Stimulated activated CD4-positive, alpha-beta T cell treated with anti-CD3 and anti-CD28 coated beads, Interleukin-1b, Interleukin-23, amount 100 ng/mL, for 24 hours (primary cell): Measurements from ENCODE around the gene TVP23C.

ENCODE experiments used
- DNase-seq, 4 experiments: peaks; one replicate each; pipeline ENCODE4 v3.0.0-alpha.2; 2020; ENCODE audit warnings: low read depth in 4 of 4, low spot score in 1 of 4

The TVP23C gene

DNA sequence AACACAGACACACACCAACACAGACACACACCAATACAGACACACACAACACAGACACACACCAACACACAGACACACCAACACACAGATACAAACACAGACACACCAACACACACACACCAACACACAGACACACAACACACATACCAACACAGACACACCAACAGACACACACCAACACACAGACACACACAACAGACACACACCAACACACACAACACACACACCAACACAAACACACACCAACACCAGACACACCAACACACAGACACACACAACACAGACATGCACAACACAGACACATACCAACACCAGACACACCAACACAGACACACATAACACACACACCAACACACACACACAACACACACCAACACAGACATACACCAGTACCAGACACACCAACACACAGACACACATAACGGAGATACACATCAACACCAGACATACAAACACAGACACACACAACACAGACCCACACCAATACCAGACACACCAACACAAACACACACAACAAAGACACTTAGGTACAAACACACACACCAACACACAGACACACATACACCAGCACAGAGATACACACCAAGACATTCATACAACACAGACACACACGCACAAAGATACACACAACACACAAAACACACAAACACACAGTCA lies 98.1 kb downstream of the TVP23C start:
- DNase-seq, result no peak

GRCh38 chr17:15464231-15464985 lies 98.9 kb downstream of the TVP23C start:
- no peak for DNase-seq

GRCh38 chr17:15462976-15463772 lies 100.1 kb downstream of the TVP23C start:
- no peak for DNase-seq

DNA sequence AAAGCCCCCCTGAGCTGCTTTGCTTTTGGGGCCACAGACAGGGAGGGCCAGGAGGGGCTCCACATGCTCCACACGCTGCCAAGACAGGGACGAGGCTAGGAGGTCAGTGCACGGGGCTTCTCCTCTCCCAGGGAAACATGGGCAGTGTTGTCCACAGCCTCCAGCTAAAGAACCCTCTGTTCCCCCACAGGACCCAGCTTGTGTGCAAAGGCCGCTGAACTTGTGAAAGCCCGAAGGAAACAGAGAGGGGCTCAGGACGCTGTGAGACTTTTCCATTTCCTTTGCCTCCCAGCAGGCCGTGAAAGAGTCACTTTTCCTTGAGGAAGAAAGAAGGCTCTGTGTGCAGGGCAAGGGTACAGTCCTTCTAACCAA lies 105.6 kb downstream of the TVP23C start:
- no peak for DNase-seq

GRCh38 chr17:15456972-15457722 lies 106.1 kb downstream of the TVP23C start:
- no peak for DNase-seq

- no peak for DNase-seq
Measured at GRCh38 chr17:15456496-15456895, 106.8 kb downstream of the TVP23C start.

- no peak for DNase-seq
Measured at GRCh38 chr17:15454346-15454745, 108.9 kb downstream of the TVP23C start.

GRCh38 chr17:15453782-15454181 lies 109.5 kb downstream of the TVP23C start:
- no peak for DNase-seq

DNA sequence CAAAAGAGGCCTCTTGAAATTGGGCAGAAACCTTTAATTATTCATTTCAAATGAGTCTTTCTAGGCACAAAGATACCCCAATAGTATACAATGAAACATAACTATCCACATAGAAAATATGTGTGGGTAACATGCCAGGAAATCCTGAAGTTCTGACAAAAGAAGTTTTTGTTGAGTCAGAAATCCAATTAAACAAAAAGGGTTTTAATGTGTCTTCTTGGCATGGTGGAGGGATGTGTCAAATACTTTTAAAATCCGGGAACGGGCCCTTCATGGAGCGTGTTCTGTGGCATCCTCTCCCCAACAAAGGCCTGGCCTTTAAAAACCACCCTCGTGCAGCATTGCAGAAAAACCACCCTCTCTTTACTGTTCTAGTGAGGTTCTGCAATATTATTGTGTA lies 110.0 kb downstream of the TVP23C start:
- no peak for DNase-seq

DNA sequence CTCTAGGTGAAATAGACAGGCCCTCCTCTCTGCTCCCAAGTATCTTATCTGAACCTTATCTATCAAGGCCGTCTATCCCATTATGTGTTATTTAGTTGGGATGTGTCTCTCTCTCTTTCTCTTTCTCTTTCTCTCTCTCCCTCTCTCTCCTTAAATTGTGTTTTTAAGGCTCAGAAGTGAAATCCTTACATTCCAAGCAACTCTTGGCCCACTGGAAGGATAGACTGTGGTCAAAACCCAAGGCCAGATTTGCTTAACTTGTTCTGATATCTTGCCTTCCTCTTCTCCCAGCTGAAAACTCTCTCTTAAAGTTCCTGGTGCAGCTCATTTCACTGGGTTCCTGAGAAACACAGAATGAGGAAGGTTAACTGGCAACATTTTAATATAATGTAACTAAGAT lies 110.5 kb downstream of the TVP23C start:
- no peak for DNase-seq
